Testis (tissue), 2 donors: ENCODE data around the gene MALAT1.
"Not testable (repeated sequence)": the region's sequence is repeated elsewhere in the genome, so short reads cannot be mapped to it uniquely, and the experiment has no call there.

Experiments used
- POLR2A ChIP-seq: fragments of 450-650 bp; IDR thresholded peaks from one replicate; pipeline ENCODE4 v1.6.1; 2017; ENCODE audit warnings: antibody characterized with exemption, mild to moderate bottlenecking, moderate library complexity
- TF ChIP-seq, protein P1 (sequence below), 3 experiments: fragments of 450-650 bp in 2 of 3; fragments of 200-600 bp in 1 of 3; sonication (generic) in 1 of 3; IDR thresholded peaks; one replicate each; pipeline ENCODE4 v1.5.1; 2016 to 2019; ENCODE audit warnings: antibody characterized with exemption in 3 of 3, mild to moderate bottlenecking in 2 of 3, moderate library complexity in 1 of 3

DNA sequence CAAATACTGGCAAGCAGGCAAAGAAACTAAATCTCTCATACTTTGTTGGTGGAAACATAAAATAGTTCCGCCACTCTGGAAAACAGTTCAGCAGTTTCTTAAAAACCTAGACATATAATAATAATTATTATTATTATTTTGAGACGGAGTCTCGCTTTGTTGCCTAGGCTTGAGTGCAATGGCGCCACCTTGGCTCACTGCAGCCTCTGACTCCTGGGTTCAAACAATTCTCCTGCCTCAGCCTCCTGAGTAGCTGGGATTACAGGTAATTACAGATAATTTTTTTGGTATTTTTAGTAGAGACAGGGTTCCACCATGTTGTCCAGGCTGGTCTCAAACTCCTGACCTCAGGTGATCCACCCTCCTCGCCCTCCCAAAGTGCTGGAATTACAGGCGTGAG, 31.5 kb upstream of the MALAT1 start:
- TF ChIP-seq, protein P1, sequence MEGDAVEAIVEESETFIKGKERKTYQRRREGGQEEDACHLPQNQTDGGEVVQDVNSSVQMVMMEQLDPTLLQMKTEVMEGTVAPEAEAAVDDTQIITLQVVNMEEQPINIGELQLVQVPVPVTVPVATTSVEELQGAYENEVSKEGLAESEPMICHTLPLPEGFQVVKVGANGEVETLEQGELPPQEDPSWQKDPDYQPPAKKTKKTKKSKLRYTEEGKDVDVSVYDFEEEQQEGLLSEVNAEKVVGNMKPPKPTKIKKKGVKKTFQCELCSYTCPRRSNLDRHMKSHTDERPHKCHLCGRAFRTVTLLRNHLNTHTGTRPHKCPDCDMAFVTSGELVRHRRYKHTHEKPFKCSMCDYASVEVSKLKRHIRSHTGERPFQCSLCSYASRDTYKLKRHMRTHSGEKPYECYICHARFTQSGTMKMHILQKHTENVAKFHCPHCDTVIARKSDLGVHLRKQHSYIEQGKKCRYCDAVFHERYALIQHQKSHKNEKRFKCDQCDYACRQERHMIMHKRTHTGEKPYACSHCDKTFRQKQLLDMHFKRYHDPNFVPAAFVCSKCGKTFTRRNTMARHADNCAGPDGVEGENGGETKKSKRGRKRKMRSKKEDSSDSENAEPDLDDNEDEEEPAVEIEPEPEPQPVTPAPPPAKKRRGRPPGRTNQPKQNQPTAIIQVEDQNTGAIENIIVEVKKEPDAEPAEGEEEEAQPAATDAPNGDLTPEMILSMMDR (IDR thresholded peaks at IDR 0.05), result not testable (repeated sequence)
- not testable (repeated sequence) for TF ChIP-seq POLR2A
